ENCODE data around the gene SLC5A5.

Gene SLC5A5

GRCh38 chr19:17871878-17872250 is at the start of gene SLC5A5:
TSS of gene SLC5A5 (plus strand) at chr19:17871945. CDS start at chr19:17872320, 375 bp downstream.
- DNase-seq = no peak

- DNase-seq = no peak
These were observed 47.4 kb upstream of the SLC5A5 start for GRCh38 chr19:17824339-17824738.

GRCh38 chr19:17826508-17827056 is 45.2 kb upstream of the SLC5A5 start:
- no peak for DNase-seq

GRCh38 chr19:17829855-17830566 is 41.7 kb upstream of the SLC5A5 start:
- peak in 1 of 2 experiments; percentile 2 for DNase-seq

- peak; percentile 48 to 74 for DNase-seq
These were observed 41.0 kb upstream of the SLC5A5 start for GRCh38 chr19:17830567-17831418.

- no peak for DNase-seq
These were observed 40.3 kb upstream of the SLC5A5 start for GRCh38 chr19:17831419-17831888.

- DNase-seq = no peak
These were observed 39.1 kb upstream of the SLC5A5 start for GRCh38 chr19:17832443-17833208.

- no peak for DNase-seq
These were observed 37.2 kb upstream of the SLC5A5 start for GRCh38 chr19:17834350-17835181.

- no peak for DNase-seq
These were observed 36.4 kb upstream of the SLC5A5 start for GRCh38 chr19:17835182-17836006.

- no peak for DNase-seq
These were observed 35.2 kb upstream of the SLC5A5 start for GRCh38 chr19:17836530-17836929.

- DNase-seq = no peak
These were observed 33.8 kb upstream of the SLC5A5 start for GRCh38 chr19:17837972-17838371.

- DNase-seq = no peak
These were observed 31.7 kb upstream of the SLC5A5 start for GRCh38 chr19:17840019-17840418.

- no peak for DNase-seq
These were observed 30.4 kb upstream of the SLC5A5 start for GRCh38 chr19:17841371-17841809.

GRCh38 chr19:17841810-17842662 is 29.7 kb upstream of the SLC5A5 start:
- peak; percentile 44 to 61 for DNase-seq

GRCh38 chr19:17842663-17843291 is 29.0 kb upstream of the SLC5A5 start:
- no peak for DNase-seq

- no peak for DNase-seq
These were observed 28.4 kb upstream of the SLC5A5 start for GRCh38 chr19:17843292-17843827.

- DNase-seq = no peak
These were observed 27.7 kb upstream of the SLC5A5 start for GRCh38 chr19:17843908-17844490.

- DNase-seq = no peak
These were observed 25.6 kb upstream of the SLC5A5 start for GRCh38 chr19:17846146-17846545.

All from NCI-H187 (cell line).